H1 (cell line): ENCODE data around the gene KRTAP5-6. TPM values are rescaled to one million over a fixed set of nuclear protein-coding genes. Genes with fewer than 3 reads are reported as not detected.

ENCODE experiments used
- CTCF ChIA-PET: fragments of 300-600 bp; sonication (Branson Sonifier 250); formaldehyde crosslinking; loops from one replicate; lab custom pipeline; 2021; ENCODE audit not compliant: partially characterized antibody; lab: Charles Lee
- POLR2A ChIA-PET: fragments of 300-600 bp; sonication (Branson Sonifier 250); formaldehyde crosslinking; loops from one replicate; lab custom pipeline; 2021; ENCODE audit warnings: inconsistent platforms; ENCODE audit not compliant: partially characterized antibody; lab: Charles Lee
- DNase-seq, 2 experiments: peaks; one replicate each; pipeline versions ENCODE4 v3.0.0 to v3.0.0-alpha.2; 2010 to 2022; ENCODE audit warnings: low spot score in 2 of 2, low read depth in 1 of 2, mixed read lengths in 1 of 2
- FAIRE-seq: peaks from 2 replicates; lab custom pipeline; 2011; peaks lifted over from hg19 to GRCh38; lab: Jason Lieb, UNC
- H2AFZ ChIP-seq: 2 replicates; pipeline ENCODE4 v1.8.1; 2012; ENCODE audit warnings: low read length, inconsistent platforms
- H2AK5ac ChIP-seq: 2 replicates; pipeline ENCODE4 v1.6.1; 2013; ENCODE audit warnings: low read depth, low read length
- H2BK120ac ChIP-seq: replicated peaks from 2 replicates; pipeline ENCODE3; 2013; ENCODE audit warnings: low read depth, low read length, inconsistent platforms
- H2BK12ac ChIP-seq: 2 replicates; pipeline ENCODE4 v1.6.1; 2013; ENCODE audit warnings: low read depth, low read length
- H2BK15ac ChIP-seq: 2 replicates; pipeline ENCODE4 v1.6.1; 2013; ENCODE audit warnings: low read length
- H2BK20ac ChIP-seq: 2 replicates; pipeline ENCODE4 v1.6.1; 2013; ENCODE audit warnings: low read length
- H2BK5ac ChIP-seq: 2 replicates; pipeline ENCODE4 v1.6.1; 2013; ENCODE audit warnings: low read depth, low read length
- H3K14ac ChIP-seq: 2 replicates; pipeline ENCODE4 v1.6.1; 2013; ENCODE audit warnings: inconsistent platforms; ENCODE audit not compliant: insufficient read length
- H3K18ac ChIP-seq: 2 replicates; pipeline ENCODE4 v1.6.1; 2013; ENCODE audit warnings: low read length; ENCODE audit errors: extremely low read depth
- H3K23ac ChIP-seq: 2 replicates; pipeline ENCODE4 v1.6.1; 2013; ENCODE audit warnings: inconsistent platforms; ENCODE audit not compliant: insufficient read length
- H3K23me2 ChIP-seq: 2 replicates; pipeline ENCODE4 v1.6.1; 2013; ENCODE audit warnings: low read depth, low read length
- H3K27ac ChIP-seq: 2 replicates; pipeline ENCODE4 v1.6.1; 2011; ENCODE audit warnings: low read depth, low read length, inconsistent platforms
- H3K27me3 ChIP-seq, 4 experiments: replicated peaks in 1 of 4; 1 replicate in 1 of 4; 2 replicates in 3 of 4; pipeline versions ENCODE4 v1.6.1 to v1.8.1; 2011 to 2013; ENCODE audit warnings: low read length in 3 of 4, mild to moderate bottlenecking in 3 of 4, inconsistent platforms in 2 of 4, mixed read lengths in 2 of 4, moderate library complexity in 1 of 4; ENCODE audit not compliant: control insufficient read depth in 3 of 4, insufficient read depth in 3 of 4; ENCODE audit errors: extremely low read depth in 1 of 4
- H3K36me3 ChIP-seq, 4 experiments: 2 replicates each; pipeline versions ENCODE4 v1.6.1 to v1.8.1; 2011 to 2013; ENCODE audit warnings: mild to moderate bottlenecking in 4 of 4, low read length in 3 of 4, moderate library complexity in 2 of 4, control low read depth in 1 of 4, inconsistent platforms in 1 of 4; ENCODE audit not compliant: insufficient read depth in 4 of 4, control insufficient read depth in 2 of 4
- H3K4ac ChIP-seq: replicated peaks from 2 replicates; pipeline ENCODE3; 2013; ENCODE audit warnings: low read length, low read depth, mixed read lengths, inconsistent platforms; ENCODE audit not compliant: insufficient read length
- H3K4me1 ChIP-seq, 4 experiments: replicated peaks in 1 of 4; 1 replicate in 1 of 4; 2 replicates in 3 of 4; pipeline versions ENCODE4 v1.6.1 to v1.8.1; 2011 to 2013; ENCODE audit warnings: low read length in 3 of 4, inconsistent platforms in 2 of 4, mixed read lengths in 1 of 4; ENCODE audit not compliant: insufficient read depth in 4 of 4, control insufficient read depth in 3 of 4
- H3K4me2 ChIP-seq, 2 experiments: 2 replicates each; pipeline versions ENCODE4 v1.6.1 to v1.8.1; 2011 to 2013; ENCODE audit warnings: low read depth in 2 of 2, low read length in 2 of 2, control low read depth in 1 of 2, inconsistent platforms in 1 of 2, mild to moderate bottlenecking in 1 of 2; ENCODE audit not compliant: insufficient read depth in 1 of 2
- H3K4me3 ChIP-seq, 4 experiments: fragments of 200-600, 300-600 bp in 1 of 4; sonication (generic), shearing (Covaris generic), sonication (Bioruptor Twin) in 1 of 4; 2 replicates each; pipeline versions ENCODE4 v1.5.1 to v1.8.1; 2011 to 2016; ENCODE audit warnings: low read length in 4 of 4, low read depth in 3 of 4, control low read depth in 2 of 4, inconsistent platforms in 2 of 4, mild to moderate bottlenecking in 2 of 4, mixed read lengths in 1 of 4, moderate library complexity in 1 of 4; ENCODE audit not compliant: insufficient read depth in 2 of 4; ENCODE audit errors: extremely low read depth in 1 of 4
- H3K56ac ChIP-seq: replicated peaks from 2 replicates; pipeline ENCODE3; 2013; ENCODE audit warnings: low read depth, mild to moderate bottlenecking, mixed read lengths, low read length, inconsistent platforms; ENCODE audit not compliant: insufficient read length
- H3K79me1 ChIP-seq: 2 replicates; pipeline ENCODE4 v1.6.1; 2013; ENCODE audit warnings: low read depth, low read length, control low read depth
- H3K79me2 ChIP-seq, 2 experiments: 2 replicates each; pipeline versions ENCODE4 v1.6.1 to v1.8.1; 2012 to 2013; ENCODE audit warnings: low read length in 2 of 2, mild to moderate bottlenecking in 2 of 2, inconsistent platforms in 1 of 2; ENCODE audit not compliant: insufficient read depth in 2 of 2, control insufficient read depth in 1 of 2
- H3K9ac ChIP-seq, 4 experiments: replicated peaks in 1 of 4; 1 replicate in 1 of 4; 2 replicates in 3 of 4; pipeline versions ENCODE4 v1.6.1 to v1.8.1; 2011 to 2013; ENCODE audit warnings: low read depth in 3 of 4, low read length in 3 of 4, control low read depth in 2 of 4, mild to moderate bottlenecking in 2 of 4, moderate library complexity in 2 of 4, inconsistent platforms in 1 of 4; ENCODE audit errors: extremely low read depth in 1 of 4
- H3K9me3 ChIP-seq, 2 experiments: 2 replicates each; pipeline versions ENCODE4 v1.6.1 to v1.8.1; 2012 to 2013; ENCODE audit warnings: mild to moderate bottlenecking in 2 of 2, moderate library complexity in 2 of 2, control low read depth in 1 of 2, inconsistent platforms in 1 of 2, low read depth in 1 of 2, low read length in 1 of 2, mixed read lengths in 1 of 2; ENCODE audit not compliant: insufficient read depth in 2 of 2
- H4K20me1 ChIP-seq, 2 experiments: replicated peaks in 1 of 2; 2 replicates each; pipeline versions ENCODE3 to v1.8.1; 2011 to 2013; ENCODE audit warnings: inconsistent platforms in 2 of 2, low read length in 2 of 2, mild to moderate bottlenecking in 1 of 2; ENCODE audit not compliant: insufficient read depth in 2 of 2, control insufficient read depth in 1 of 2
- H4K5ac ChIP-seq: 2 replicates; pipeline ENCODE4 v1.6.1; 2013; ENCODE audit warnings: low read length, low read depth, mixed read lengths, inconsistent platforms; ENCODE audit not compliant: insufficient read length
- H4K8ac ChIP-seq: 2 replicates; pipeline ENCODE4 v1.8.0; 2013; ENCODE audit warnings: mild to moderate bottlenecking, moderate library complexity, low read length, inconsistent platforms; ENCODE audit not compliant: insufficient read depth; ENCODE audit errors: extremely low read depth
- H4K91ac ChIP-seq: replicated peaks from 2 replicates; pipeline ENCODE3; 2013; ENCODE audit warnings: low read length, mixed read lengths, inconsistent platforms; ENCODE audit not compliant: insufficient read length
- ATF3 ChIP-seq: IDR thresholded peaks from 2 replicates; pipeline ENCODE4 v1.6.1; 2011; ENCODE audit warnings: low read depth, mild to moderate bottlenecking, low read length; ENCODE audit not compliant: insufficient read depth
- CBX8 ChIP-seq: fragments of 300-800, 300-1000 bp; sonication (generic); IDR thresholded peaks from 2 replicates; pipeline ENCODE4 v1.7.1; 2016; ENCODE audit warnings: low read depth, low read length, borderline replicate concordance
- CTCF ChIP-seq, 3 experiments: IDR thresholded peaks; 1 replicate in 2 of 3; 2 replicates in 1 of 3; pipeline versions ENCODE4 v1.5.1 to v1.6.1; 2011; ENCODE audit warnings: low read length in 3 of 3, mild to moderate bottlenecking in 3 of 3, inconsistent platforms in 2 of 3, low read depth in 1 of 3, moderate library complexity in 1 of 3; ENCODE audit not compliant: insufficient read depth in 1 of 3; ENCODE audit errors: control extremely low read depth in 1 of 3
- EP300 ChIP-seq, 2 experiments: IDR thresholded peaks; 1 replicate in 1 of 2; 2 replicates in 1 of 2; pipeline ENCODE4 v1.6.1; 2011 to 2012; ENCODE audit warnings: low read depth in 2 of 2, low read length in 2 of 2, mild to moderate bottlenecking in 2 of 2, borderline replicate concordance in 1 of 2, inconsistent platforms in 1 of 2, moderate library complexity in 1 of 2
- MAFK ChIP-seq: IDR thresholded peaks from 2 replicates; pipeline ENCODE4 v1.6.1; 2012; ENCODE audit warnings: low read depth, mild to moderate bottlenecking, improper control_type of control experiment, low read length
- SP1 ChIP-seq: IDR thresholded peaks from 2 replicates; pipeline ENCODE4 v1.6.1; 2011; ENCODE audit warnings: low read depth, low read length
- SRF ChIP-seq: IDR thresholded peaks from 2 replicates; pipeline ENCODE4 v1.6.1; 2011; ENCODE audit warnings: mild to moderate bottlenecking, low read depth, low read length, moderate library complexity
- WGBS, 2 experiments: shearing (Covaris generic) in 1 of 2; methylation state at CpG; one replicate each; pipeline versions ENCODE4 v1.1.6 to v1.1.7; 2013 to 2015; ENCODE audit warnings: low lambda C conversion rate in 2 of 2, mixed read lengths in 2 of 2, inconsistent platforms in 1 of 2, low coverage in 1 of 2, missing lambda C conversion rate in 1 of 2; ENCODE audit not compliant: insufficient replicate concordance in 2 of 2, insufficient coverage in 1 of 2, insufficient read length in 1 of 2; ENCODE audit errors: extremely low coverage in 1 of 2, missing lambda C conversion rate in 1 of 2; 5-methylcytosine and 5-hydroxymethylcytosine counted together
- polyA plus RNA-seq, 7 experiments: library from polyadenylated mRNA; depleted of rRNA in 3 of 7; stranded (reverse) in 5 of 7; unstranded in 2 of 7; fragments of >200 nt in 5 of 7; fragments of 200-250 nt in 2 of 7; gene quantifications; 1 replicate in 5 of 7; 2 replicates in 1 of 7; 4 replicates in 1 of 7; pipeline versions ENCODE4 v1.2.1 to v1.2.3, GENCODE V29; 2011 to 2013; ENCODE audit warnings: missing spikeins in 2 of 7, mixed read lengths in 2 of 7
- total RNA-seq: library from RNA; stranded (reverse); fragmentation: NEBNext Ultra II Directional; extraction: Animal tissue kit (Norgen Biotek cat#: 25700); gene quantifications from 2 replicates; pipeline ENCODE4 v1.2.1, GENCODE V29; 2021

The KRTAP5-6 gene
- total and polyA plus RNA-seq, 2 of the 8 experiments (the other 6 are each of a cell fraction or from before 2014, with no cell fraction given), result not detected

GRCh38 chr11:1744891-1745700 lies 48.1 kb downstream of the KRTAP5-6 start:
- 87% methylated on average over 17 of the region's 18 CpGs; no CpG with 5 or more reads in 1 of the 2 experiments for WGBS, 2 experiments
- Histone ChIP-seq H3K18ac (no peak overlapping the region), H3K56ac (no peak overlapping the region), H3K9ac (no peak overlapping the region; a peak in 1 of 7 replicates), H2BK5ac (no peak overlapping the region), H3K4me3 (no peak overlapping the region), H2BK20ac (no peak overlapping the region), H3K4ac (no peak overlapping the region), H3K79me2 (no peaks in the 10 kb centered on the region), H3K9me3 (peaks cover 0 to 5% of the 10 kb centered on the region in 2 experiments; a peak in 2 of 4 replicates), H2BK120ac (no peak overlapping the region), H2BK15ac (no peak overlapping the region), H3K36me3 (no peaks in the 10 kb centered on the region; a peak in 2 of 8 replicates), H3K23ac (no peak overlapping the region), H3K14ac (no peak overlapping the region), H4K8ac (no peak overlapping the region), H4K5ac (no peak overlapping the region), H2AK5ac (0 out of 2 replicates have a peak overlapping the region, but pooled peaks have one; percentile 3), H4K20me1 (peaks cover 1 to 10% of the 10 kb centered on the region in 2 experiments), H3K4me2 (no peak overlapping the region), H4K91ac (no peak overlapping the region), H3K27me3 (peaks cover 12 to 36% (median 26%) of the 10 kb centered on the region in 4 experiments; a peak in 6 of 7 replicates), H2AFZ (no peak overlapping the region), H3K4me1 (peaks cover 0 to 10% (median 4%) of the 10 kb centered on the region in 4 experiments; a peak in 5 of 7 replicates), H3K23me2 (peaks cover 19% of the 10 kb centered on the region), H2BK12ac (no peak overlapping the region), H3K27ac (peak overlapping the region; percentile 30; the same call in 1 of the 2 replicates), H3K79me1 (no peaks in the 10 kb centered on the region)
- ChIA-PET POLR2A (no interaction called here), CTCF (interaction anchor here (1.1 to 2.2 kb wide), 2 partner anchors 9 to 21 kb away, joined by 3 to 8 read pairs; no protein-coding TSS in a partner anchor)
- FAIRE-seq, result no peak
- DNase-seq, result no peak
- TF ChIP-seq MAFK, result no peak
- TF ChIP-seq SP1, result no peak
- TF ChIP-seq EP300 (IDR thresholded peaks at IDR 0.05; ENCODE audit: borderline replicate concordance in 1 of 2, low read depth in 2 of 2, low read length in 2 of 2), result no peak
- no peak for TF ChIP-seq CTCF (IDR thresholded peaks at IDR 0.05; ENCODE audit: control extremely low read depth in 1 of 3, insufficient read depth in 1 of 3, low read depth in 1 of 3, low read length in 3 of 3)
- no peak for TF ChIP-seq SRF
- TF ChIP-seq CBX8, result no peak
- TF ChIP-seq ATF3, result no peak
